PC-9 (cell line): Measurements from ENCODE around the gene WDR7.

Experiments used
- EZH2 ChIP-seq: fragments of 200-600 bp; sonication (generic); IDR thresholded peaks from 2 replicates; pipeline ENCODE4 v1.8.0; 2017; ENCODE audit warnings: antibody characterized with exemption, low read depth
- TF ChIP-seq, protein P1 (sequence below): fragments of 200-600 bp; sonication (generic); conservative IDR thresholded peaks from 2 replicates; pipeline ENCODE4 v1.6.1; 2017; ENCODE audit warnings: mixed run types, antibody characterized with exemption, mild to moderate bottlenecking, moderate library complexity

DNA sequence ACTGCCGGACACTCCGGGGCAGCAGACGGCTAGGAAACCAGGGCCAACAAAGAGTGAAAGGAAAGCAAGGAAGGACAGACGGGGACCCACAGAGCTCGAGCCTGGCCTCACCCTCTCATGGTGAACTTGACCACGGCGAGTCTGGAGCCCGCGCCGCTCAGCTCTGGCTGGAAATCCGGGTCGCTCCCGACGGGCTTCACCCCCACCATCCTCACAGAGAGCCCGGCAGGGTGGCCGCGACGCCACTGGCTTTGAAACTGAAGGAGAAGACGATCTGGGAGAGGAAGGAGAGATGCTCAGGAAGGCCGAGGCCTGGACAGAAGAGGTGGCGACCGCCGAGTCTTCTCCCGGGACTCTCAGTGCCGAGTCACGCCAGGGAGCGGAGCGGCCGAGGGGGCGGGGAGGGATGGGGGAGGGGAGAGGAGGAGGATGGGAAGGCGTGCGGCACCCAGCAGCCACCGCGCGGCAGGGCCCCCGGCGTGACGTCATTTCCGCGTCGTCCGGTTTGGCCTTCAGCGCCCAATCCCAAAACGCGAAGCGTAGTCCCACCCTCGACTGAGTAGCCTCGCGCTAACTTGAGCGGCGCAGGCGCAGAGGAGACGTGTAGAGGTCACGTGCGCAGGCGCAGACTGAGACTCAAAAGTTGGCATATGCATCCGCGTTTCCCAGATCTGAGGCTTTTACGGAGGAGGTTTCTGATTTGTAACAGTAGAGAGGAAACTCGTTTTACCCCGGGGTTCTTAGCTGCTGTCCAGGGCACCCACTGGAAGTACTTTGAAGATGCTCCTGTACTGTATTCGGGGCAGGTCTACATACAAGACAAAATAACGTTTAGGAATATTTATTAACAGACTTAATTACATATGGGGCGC, 12.7 kb upstream of the WDR7 start, which contains the start of gene TXNL1:
- TF ChIP-seq, protein P1, sequence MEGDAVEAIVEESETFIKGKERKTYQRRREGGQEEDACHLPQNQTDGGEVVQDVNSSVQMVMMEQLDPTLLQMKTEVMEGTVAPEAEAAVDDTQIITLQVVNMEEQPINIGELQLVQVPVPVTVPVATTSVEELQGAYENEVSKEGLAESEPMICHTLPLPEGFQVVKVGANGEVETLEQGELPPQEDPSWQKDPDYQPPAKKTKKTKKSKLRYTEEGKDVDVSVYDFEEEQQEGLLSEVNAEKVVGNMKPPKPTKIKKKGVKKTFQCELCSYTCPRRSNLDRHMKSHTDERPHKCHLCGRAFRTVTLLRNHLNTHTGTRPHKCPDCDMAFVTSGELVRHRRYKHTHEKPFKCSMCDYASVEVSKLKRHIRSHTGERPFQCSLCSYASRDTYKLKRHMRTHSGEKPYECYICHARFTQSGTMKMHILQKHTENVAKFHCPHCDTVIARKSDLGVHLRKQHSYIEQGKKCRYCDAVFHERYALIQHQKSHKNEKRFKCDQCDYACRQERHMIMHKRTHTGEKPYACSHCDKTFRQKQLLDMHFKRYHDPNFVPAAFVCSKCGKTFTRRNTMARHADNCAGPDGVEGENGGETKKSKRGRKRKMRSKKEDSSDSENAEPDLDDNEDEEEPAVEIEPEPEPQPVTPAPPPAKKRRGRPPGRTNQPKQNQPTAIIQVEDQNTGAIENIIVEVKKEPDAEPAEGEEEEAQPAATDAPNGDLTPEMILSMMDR: no peak
- TF ChIP-seq EZH2: no peak
